Activated naive CD8-positive, alpha-beta T cell treated with anti-CD3 and anti-CD28 coated beads for 36 hours (primary cell): Measurements from ENCODE around the gene FYN. TPM values are rescaled to one million over a fixed set of nuclear protein-coding genes. Genes with fewer than 3 reads are reported as not detected.

Source experiments
- DNase-seq: peaks from one replicate; pipeline ENCODE4 v3.0.0; 2021
- H3K27ac Mint-ChIP-seq: one replicate; pipeline ENCODE4 v1.8.0; 2022; ENCODE audit warnings: mild to moderate bottlenecking, moderate library complexity, mixed read lengths
- H3K27me3 Mint-ChIP-seq: one replicate; pipeline ENCODE4 v1.8.0; 2022; ENCODE audit warnings: mild to moderate bottlenecking, mixed read lengths
- H3K36me3 Mint-ChIP-seq: one replicate; pipeline ENCODE4 v1.8.0; 2021; ENCODE audit warnings: mild to moderate bottlenecking, mixed read lengths
- H3K4me1 Mint-ChIP-seq: one replicate; pipeline ENCODE4 v1.8.0; 2021; ENCODE audit warnings: mixed read lengths
- H3K4me3 Mint-ChIP-seq: one replicate; pipeline ENCODE4 v1.8.0; 2022; ENCODE audit warnings: mild to moderate bottlenecking, moderate library complexity, mixed read lengths
- H3K9me3 Mint-ChIP-seq: one replicate; pipeline ENCODE4 v1.8.0; 2022; ENCODE audit warnings: mixed read lengths
- total RNA-seq, 2 experiments: library from RNA; stranded (reverse); gene quantifications; one replicate each; pipeline ENCODE4 v1.2.3, GENCODE V29; 2021

The FYN gene
- total RNA-seq, 2 experiments from 2014 or later = 390 to 395 TPM

- Mint-ChIP-seq H3K27me3 (no peaks in the 10 kb centered on the region), H3K4me3 (peak overlapping the region; percentile 66), H3K36me3 (peaks cover 71% of the 10 kb centered on the region), H3K27ac (peak overlapping the region; percentile 98), H3K9me3 (no peaks in the 10 kb centered on the region), H3K4me1 (peaks cover 96% of the 10 kb centered on the region)
- DNase-seq = peak; percentile 78
Observed at GRCh38 chr6:111804627-111805235, 68.5 kb downstream of the FYN start.

DNA sequence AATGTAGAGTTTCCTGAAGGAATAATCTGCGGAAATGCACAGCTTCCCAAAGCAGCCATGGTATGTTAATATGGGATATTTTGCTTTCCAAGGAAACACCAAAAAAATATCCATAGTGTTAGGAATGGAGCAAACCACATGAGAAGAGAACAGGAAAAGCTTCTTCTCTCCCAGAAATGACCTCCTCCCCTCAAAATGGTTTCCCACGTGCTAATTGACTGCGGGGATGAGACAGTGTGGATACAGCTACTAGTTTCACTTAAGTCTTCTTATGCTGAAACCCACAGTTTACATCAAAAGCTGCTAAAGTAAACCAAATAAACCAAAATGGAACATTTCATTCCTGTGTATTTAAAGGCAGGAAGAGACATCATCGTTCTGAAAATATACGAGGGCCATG is 69.4 kb downstream of the FYN start:
- H3K27ac Mint-ChIP-seq = peak overlapping the region; percentile 98
- no peaks in the 10 kb centered on the region for H3K9me3 Mint-ChIP-seq
- peak overlapping the region; percentile 55 for H3K4me3 Mint-ChIP-seq
- H3K36me3 Mint-ChIP-seq = peaks cover 72% of the 10 kb centered on the region
- peaks cover 96% of the 10 kb centered on the region for H3K4me1 Mint-ChIP-seq
- DNase-seq = no peak
- no peaks in the 10 kb centered on the region for H3K27me3 Mint-ChIP-seq

DNA sequence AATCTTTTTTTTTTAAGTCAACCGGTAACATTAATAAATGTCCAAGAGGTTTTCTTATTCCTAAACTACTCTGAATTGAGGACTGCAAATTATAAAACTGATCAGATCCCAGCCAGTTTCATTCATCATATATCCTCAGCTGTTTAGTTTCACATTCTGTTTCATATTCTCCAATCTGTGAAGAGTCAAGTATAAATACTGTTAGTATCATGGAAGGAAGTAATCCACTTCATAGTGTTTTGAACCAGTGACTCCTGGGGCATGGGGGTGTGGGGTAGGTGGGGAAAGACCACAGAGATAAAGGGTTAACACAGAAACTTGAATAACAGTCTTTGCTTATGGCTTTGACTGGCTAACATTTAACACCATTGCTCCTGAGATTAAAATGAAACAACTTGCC is 69.9 kb downstream of the FYN start:
- no peak for DNase-seq
- no peaks in the 10 kb centered on the region for H3K27me3 Mint-ChIP-seq
- peaks cover 72% of the 10 kb centered on the region for H3K36me3 Mint-ChIP-seq

GRCh38 chr6:111802720-111803330 is 70.4 kb downstream of the FYN start:
- DNase-seq = no peak
- H3K27ac Mint-ChIP-seq = peak overlapping the region; percentile 98
- no peaks in the 10 kb centered on the region for H3K9me3 Mint-ChIP-seq
- no peaks in the 10 kb centered on the region for H3K27me3 Mint-ChIP-seq
- H3K4me3 Mint-ChIP-seq = peak overlapping the region; percentile 55
- H3K4me1 Mint-ChIP-seq = peaks cover 94% of the 10 kb centered on the region
- peaks cover 66% of the 10 kb centered on the region for H3K36me3 Mint-ChIP-seq

More for the DNA sequence above, 69.9 kb downstream of the FYN start:
- Mint-ChIP-seq H3K4me3 (peak overlapping the region; percentile 55), H3K27ac (peak overlapping the region; percentile 98), H3K9me3 (no peaks in the 10 kb centered on the region), H3K4me1 (peaks cover 96% of the 10 kb centered on the region)

GRCh38 chr6:111802015-111802414 is 71.2 kb downstream of the FYN start:
- no peak overlapping the region for H3K4me3 Mint-ChIP-seq
- peak overlapping the region; percentile 98 for H3K27ac Mint-ChIP-seq
- no peak for DNase-seq
- H3K4me1 Mint-ChIP-seq = peaks cover 89% of the 10 kb centered on the region
- no peaks in the 10 kb centered on the region for H3K27me3 Mint-ChIP-seq
- H3K36me3 Mint-ChIP-seq = peaks cover 60% of the 10 kb centered on the region
- no peaks in the 10 kb centered on the region for H3K9me3 Mint-ChIP-seq

GRCh38 chr6:111800821-111801220 is 72.4 kb downstream of the FYN start:
- H3K36me3 Mint-ChIP-seq = peaks cover 63% of the 10 kb centered on the region
- peak overlapping the region; percentile 64 for H3K27ac Mint-ChIP-seq
- no peaks in the 10 kb centered on the region for H3K27me3 Mint-ChIP-seq
- no peak overlapping the region for H3K4me3 Mint-ChIP-seq
- H3K9me3 Mint-ChIP-seq = no peaks in the 10 kb centered on the region
- no peak for DNase-seq
- H3K4me1 Mint-ChIP-seq = peaks cover 89% of the 10 kb centered on the region

DNA sequence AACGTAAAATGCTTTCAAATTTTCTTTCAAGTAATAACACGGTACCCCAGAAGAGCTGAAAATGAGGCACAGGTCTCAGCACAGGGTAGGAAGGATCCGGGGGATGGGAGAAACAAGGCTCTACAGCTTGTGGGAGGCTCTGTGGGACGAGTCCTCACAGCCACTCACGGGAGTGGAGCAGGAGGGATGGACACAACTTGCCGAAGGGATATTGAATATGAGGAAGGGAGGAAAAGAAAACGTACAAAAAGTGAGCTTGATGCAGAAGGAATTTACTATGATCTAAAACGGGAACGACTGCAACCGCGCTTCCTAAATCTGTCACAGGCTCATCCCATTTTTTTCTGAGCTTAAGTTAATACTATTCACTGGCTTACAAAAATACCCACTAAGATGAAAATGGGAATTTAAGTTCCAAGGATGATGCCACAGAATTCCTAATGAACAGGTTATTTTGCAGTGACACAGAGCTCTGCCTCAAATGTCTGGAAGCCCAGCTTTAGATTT is 72.9 kb downstream of the FYN start:
- Mint-ChIP-seq H3K4me1 (peaks cover 89% of the 10 kb centered on the region), H3K36me3 (peaks cover 64% of the 10 kb centered on the region), H3K27ac (peak overlapping the region; percentile 34), H3K9me3 (peaks cover 1% of the 10 kb centered on the region), H3K4me3 (no peak overlapping the region), H3K27me3 (no peaks in the 10 kb centered on the region)
- DNase-seq = no peak

GRCh38 chr6:111799576-111800258 is 73.5 kb downstream of the FYN start:
- Mint-ChIP-seq H3K27me3 (no peaks in the 10 kb centered on the region), H3K4me3 (no peak overlapping the region), H3K36me3 (peaks cover 67% of the 10 kb centered on the region), H3K9me3 (peaks cover 1% of the 10 kb centered on the region), H3K27ac (peak overlapping the region; percentile 34), H3K4me1 (peaks cover 89% of the 10 kb centered on the region)
- no peak for DNase-seq

DNA sequence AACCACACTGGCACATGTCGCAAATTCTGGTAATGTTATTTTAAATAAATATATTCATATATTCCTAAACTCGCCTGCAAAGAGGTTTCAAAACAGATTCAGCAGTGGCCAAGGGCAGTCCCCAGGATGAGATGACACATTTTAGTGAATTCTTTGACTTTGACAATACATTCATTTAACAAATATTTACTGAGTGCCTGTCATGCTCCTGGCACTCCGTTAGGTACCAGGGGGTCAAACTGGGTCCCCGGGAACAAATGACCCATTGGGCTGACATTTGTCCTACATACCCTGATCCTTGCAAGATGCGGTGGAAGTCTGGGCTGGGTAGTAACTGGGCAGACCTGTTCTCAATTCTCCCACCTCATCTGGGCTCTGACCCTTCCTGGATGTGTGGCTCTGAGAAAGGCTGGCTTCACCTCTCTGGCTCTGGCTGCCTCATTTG is 74.9 kb downstream of the FYN start:
- Mint-ChIP-seq H3K27ac (peak overlapping the region; percentile 76), H3K36me3 (peaks cover 77% of the 10 kb centered on the region), H3K4me1 (peaks cover 89% of the 10 kb centered on the region), H3K9me3 (peaks cover 1% of the 10 kb centered on the region), H3K4me3 (no peak overlapping the region), H3K27me3 (no peaks in the 10 kb centered on the region)
- no peak for DNase-seq

DNA sequence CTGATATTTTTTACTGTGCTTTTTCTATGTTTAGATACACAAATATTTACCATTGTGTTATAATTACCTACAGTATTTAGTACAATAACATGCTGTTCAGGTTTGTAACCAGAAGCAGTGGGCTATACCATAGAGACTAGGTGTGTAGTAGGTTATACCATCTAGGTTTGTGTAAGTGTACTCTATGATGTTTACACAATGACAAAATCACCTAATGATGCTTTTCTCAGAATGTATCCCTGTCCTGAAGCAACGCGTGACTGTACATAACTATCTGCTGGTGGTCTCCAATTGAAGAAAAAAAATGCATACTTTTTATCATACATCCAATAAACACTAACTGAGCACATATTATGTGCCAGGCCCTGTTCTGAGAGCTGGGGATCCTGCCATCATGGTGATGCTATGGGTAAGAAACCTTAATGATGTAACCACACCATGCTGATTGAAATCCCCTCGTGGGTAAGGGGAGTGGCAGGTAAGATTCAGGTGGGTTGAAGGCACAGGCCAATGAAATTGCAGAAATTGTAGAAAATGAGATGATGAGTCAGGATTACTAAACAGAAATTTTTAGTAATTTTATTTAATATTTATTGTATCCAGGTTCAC is 76.8 kb downstream of the FYN start:
- H3K4me1 Mint-ChIP-seq = peaks cover 88% of the 10 kb centered on the region
- peaks cover 1% of the 10 kb centered on the region for H3K9me3 Mint-ChIP-seq
- no peaks in the 10 kb centered on the region for H3K27me3 Mint-ChIP-seq
- no peak for DNase-seq
- no peak overlapping the region for H3K4me3 Mint-ChIP-seq
- peaks cover 75% of the 10 kb centered on the region for H3K36me3 Mint-ChIP-seq
- H3K27ac Mint-ChIP-seq = peak overlapping the region; percentile 97

DNA sequence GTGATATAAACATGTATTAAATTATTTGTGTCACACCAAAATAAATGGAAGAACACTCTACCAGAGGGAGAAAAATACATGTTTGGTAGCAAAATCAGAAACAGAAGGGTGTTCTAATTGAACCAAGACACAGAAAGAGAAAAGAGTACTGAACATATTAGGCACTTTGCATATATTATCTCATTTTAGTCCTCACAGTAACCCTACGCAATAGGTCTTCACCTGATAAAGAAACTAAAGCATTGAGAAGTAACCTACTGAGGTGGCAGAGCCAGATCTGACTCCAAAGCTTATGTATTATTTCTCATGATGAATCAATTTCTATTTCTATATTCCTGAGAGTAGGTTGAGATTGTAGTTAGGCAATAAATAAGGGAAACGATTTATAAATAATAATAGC is 77.7 kb downstream of the FYN start:
- DNase-seq = no peak
- Mint-ChIP-seq H3K27me3 (no peaks in the 10 kb centered on the region), H3K4me1 (peaks cover 86% of the 10 kb centered on the region), H3K9me3 (peaks cover 1% of the 10 kb centered on the region), H3K27ac (peak overlapping the region; percentile 97), H3K4me3 (peak overlapping the region; percentile 41), H3K36me3 (peaks cover 74% of the 10 kb centered on the region)

- H3K4me1 Mint-ChIP-seq = peaks cover 85% of the 10 kb centered on the region
- H3K27ac Mint-ChIP-seq = peak overlapping the region; percentile 97
- peaks cover 1% of the 10 kb centered on the region for H3K9me3 Mint-ChIP-seq
- no peak for DNase-seq
- no peaks in the 10 kb centered on the region for H3K27me3 Mint-ChIP-seq
- H3K4me3 Mint-ChIP-seq = peak overlapping the region; percentile 87
- H3K36me3 Mint-ChIP-seq = peaks cover 72% of the 10 kb centered on the region
Observed at GRCh38 chr6:111794727-111795452, 78.4 kb downstream of the FYN start.

GRCh38 chr6:111794300-111794699 is 79.0 kb downstream of the FYN start:
- Mint-ChIP-seq H3K27ac (peak overlapping the region; percentile 97), H3K9me3 (peaks cover 1% of the 10 kb centered on the region), H3K36me3 (peaks cover 66% of the 10 kb centered on the region), H3K4me1 (peaks cover 79% of the 10 kb centered on the region), H3K4me3 (peak overlapping the region; percentile 87), H3K27me3 (no peaks in the 10 kb centered on the region)
- DNase-seq = no peak

DNA sequence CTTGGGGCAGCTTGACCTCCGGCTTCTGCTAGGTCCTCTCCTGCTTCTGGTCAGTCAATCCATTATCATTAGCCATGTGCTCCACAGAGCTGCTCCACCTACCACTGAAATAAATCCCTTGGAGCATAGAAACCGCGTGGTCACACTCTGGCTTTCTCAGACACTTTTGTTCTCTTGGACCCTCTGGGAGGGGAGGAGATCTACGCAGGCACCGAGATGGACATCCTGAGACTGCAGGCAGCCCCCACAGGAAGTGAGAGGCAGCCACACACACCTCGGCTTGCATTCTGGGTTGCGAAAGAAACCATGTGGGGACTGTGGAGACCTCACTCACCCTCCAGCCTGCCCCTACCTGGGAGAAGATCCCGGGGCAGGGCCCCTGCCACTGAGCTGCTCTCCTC is 79.5 kb downstream of the FYN start:
- Mint-ChIP-seq H3K27me3 (no peaks in the 10 kb centered on the region), H3K4me1 (peaks cover 73% of the 10 kb centered on the region)

More for the DNA sequence above, 79.5 kb downstream of the FYN start:
- Mint-ChIP-seq H3K9me3 (peaks cover 1% of the 10 kb centered on the region), H3K36me3 (peaks cover 62% of the 10 kb centered on the region), H3K4me3 (peak overlapping the region; percentile 87), H3K27ac (peak overlapping the region; percentile 97)
- DNase-seq = peak; percentile 68
